GM18507 (cell line): ENCODE data around the gene TIGD6.
"Not testable (repeated sequence)": the region's sequence is repeated elsewhere in the genome, so short reads cannot be mapped to it uniquely, and the experiment has no call there.

ENCODE experiments used
- DNase-seq: peaks from one replicate; pipeline ENCODE4 v3.0.0; 2011; ENCODE audit warnings: low read depth; ENCODE audit not compliant: insufficient read length; ENCODE audit errors: extremely low spot score
- FAIRE-seq: peaks from 2 replicates; lab custom pipeline; 2011; peaks lifted over from hg19 to GRCh38; lab: Jason Lieb, UNC

The TIGD6 gene

DNA sequence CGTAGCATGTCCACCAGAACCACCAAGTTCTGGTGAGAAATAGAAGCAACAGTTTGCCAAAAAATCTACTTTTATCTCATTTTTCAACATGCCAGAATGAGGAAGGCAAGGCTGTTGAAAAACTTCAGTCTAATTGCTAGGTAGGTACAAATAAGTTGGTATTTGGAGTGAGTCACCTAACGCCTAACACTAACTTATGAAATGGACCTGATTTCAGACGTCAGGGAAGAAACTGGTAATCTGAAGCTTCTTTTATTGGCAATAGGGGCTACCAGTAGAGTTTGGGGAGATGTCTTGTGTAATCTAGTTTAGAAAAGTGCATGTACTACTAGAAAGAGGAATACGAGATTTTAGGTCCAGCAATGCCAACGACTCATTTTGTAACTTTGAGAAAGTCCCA lies 51.5 kb downstream of the TIGD6 start:
- FAIRE-seq (no peak), DNase-seq (no peak)

GRCh38 chr5:149946118-149946517 lies 54.3 kb downstream of the TIGD6 start:
- FAIRE-seq (no peak), DNase-seq (no peak)

- DNase-seq = no peak
- no peak for FAIRE-seq
Observed at GRCh38 chr5:149944666-149945065, 55.8 kb downstream of the TIGD6 start, which contains the start of gene PDE6A. PDE6A (minus strand) TSS chr5:149944793; CDS start chr5:149944673, 120 bp downstream.

DNA sequence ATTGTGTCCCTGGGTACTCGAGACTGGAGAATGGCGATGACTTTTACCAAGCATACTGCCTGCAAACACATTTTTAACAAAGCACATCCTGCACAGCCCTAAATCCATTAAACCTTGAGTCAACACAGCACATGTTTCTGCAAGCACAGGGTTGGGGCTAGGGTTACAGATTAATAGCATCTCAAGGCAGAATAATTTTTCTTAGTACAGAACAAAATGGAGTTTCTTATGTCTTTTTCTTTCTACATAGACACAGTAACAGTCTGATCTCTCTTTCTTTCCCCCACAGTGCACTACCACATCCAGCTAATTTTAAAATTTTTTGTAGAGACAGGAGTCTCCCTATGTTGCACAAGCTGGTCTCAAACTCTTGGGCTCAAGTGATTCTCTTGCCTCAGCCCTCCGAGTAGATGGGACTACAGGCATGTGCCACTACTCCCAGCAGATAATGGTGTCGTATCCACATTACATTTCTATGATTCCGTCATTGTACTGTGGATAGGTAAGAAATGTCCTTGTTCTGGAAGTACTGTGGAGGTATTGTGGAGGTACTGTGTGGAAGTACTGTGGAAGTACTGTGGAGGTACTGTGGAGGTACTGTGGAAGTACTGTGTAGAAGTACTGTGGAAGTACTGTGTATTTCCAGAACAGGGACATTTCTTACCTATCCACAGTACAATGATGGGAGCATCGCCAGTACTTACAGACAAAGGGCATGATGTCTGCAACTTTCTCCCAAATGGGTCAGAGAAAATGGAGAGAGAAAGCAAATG lies 57.1 kb downstream of the TIGD6 start:
- not testable (repeated sequence) for FAIRE-seq, DNase-seq
